ENCODE data around the gene PLEK2.

Gene PLEK2

GRCh38 chr14:67360470-67361206 lies 51.3 kb downstream of the PLEK2 start:
- no peak for DNase-seq (ENCODE audit: extremely low read depth, insufficient read length)
- H3K36me3 ChIP-seq (ENCODE audit: control insufficient read depth, insufficient read depth, low read length), result no peaks in the 10 kb centered on the region; the same call in none of the 2 replicates
- H3K4me3 ChIP-seq (replicated peaks; ENCODE audit: low read depth, low read length), result peak overlapping the region; percentile 98
- no peak for TF ChIP-seq CTCF (IDR thresholded peaks at IDR 0.05; ENCODE audit: insufficient read depth, low read length, poor library complexity, severe bottlenecking)
- no peaks in the 10 kb centered on the region for H3K27me3 ChIP-seq (replicated peaks; ENCODE audit: control insufficient read depth, insufficient read depth, low read length)

GRCh38 chr14:67359775-67360469 lies 52.0 kb downstream of the PLEK2 start, which contains the start of the genes ATP6V1D and EIF2S1:
ATP6V1D (minus strand) TSS chr14:67359804; CDS start chr14:67359698, 106 bp downstream.
EIF2S1 (plus strand) TSS chr14:67360328; CDS start chr14:67364768, 4,440 bp downstream.
- Histone ChIP-seq H3K27me3 (replicated peaks; ENCODE audit: control insufficient read depth, insufficient read depth, low read length) (no peaks in the 10 kb centered on the region), H3K36me3 (ENCODE audit: control insufficient read depth, insufficient read depth, low read length) (no peaks in the 10 kb centered on the region; the same call in 1 of the 2 replicates), H3K4me3 (replicated peaks; ENCODE audit: low read depth, low read length) (peak within 1 kb of the TSS; percentile 98)
- TF ChIP-seq CTCF (IDR thresholded peaks at IDR 0.05; ENCODE audit: insufficient read depth, low read length, poor library complexity, severe bottlenecking), result peak; percentile 97
- peak; percentile 100 for DNase-seq (ENCODE audit: extremely low read depth, insufficient read length)

- peak overlapping the region; percentile 68 for H3K4me3 ChIP-seq (replicated peaks; ENCODE audit: low read depth, low read length)
- TF ChIP-seq CTCF (IDR thresholded peaks at IDR 0.05; ENCODE audit: insufficient read depth, low read length, poor library complexity, severe bottlenecking), result no peak
- H3K36me3 ChIP-seq (ENCODE audit: control insufficient read depth, insufficient read depth, low read length), result no peaks in the 10 kb centered on the region
- DNase-seq (ENCODE audit: extremely low read depth, insufficient read length), result peak; percentile 3
- H3K27me3 ChIP-seq (replicated peaks; ENCODE audit: control insufficient read depth, insufficient read depth, low read length), result no peaks in the 10 kb centered on the region
These were observed 52.8 kb downstream of the PLEK2 start for GRCh38 chr14:67358924-67359774.

- no peaks in the 10 kb centered on the region for H3K27me3 ChIP-seq (replicated peaks; ENCODE audit: control insufficient read depth, insufficient read depth, low read length)
- no peak for DNase-seq (ENCODE audit: extremely low read depth, insufficient read length)
- H3K4me3 ChIP-seq (replicated peaks; ENCODE audit: low read depth, low read length), result peak overlapping the region; percentile 26
- TF ChIP-seq CTCF (IDR thresholded peaks at IDR 0.05; ENCODE audit: insufficient read depth, low read length, poor library complexity, severe bottlenecking), result no peak
- no peaks in the 10 kb centered on the region for H3K36me3 ChIP-seq (ENCODE audit: control insufficient read depth, insufficient read depth, low read length)
These were observed 54.0 kb downstream of the PLEK2 start for GRCh38 chr14:67357969-67358354.

- no peak for TF ChIP-seq CTCF (IDR thresholded peaks at IDR 0.05; ENCODE audit: insufficient read depth, low read length, poor library complexity, severe bottlenecking)
- peak overlapping the region; percentile 26 for H3K4me3 ChIP-seq (replicated peaks; ENCODE audit: low read depth, low read length)
- no peaks in the 10 kb centered on the region for H3K27me3 ChIP-seq (replicated peaks; ENCODE audit: control insufficient read depth, insufficient read depth, low read length)
- no peak for DNase-seq (ENCODE audit: extremely low read depth, insufficient read length)
- no peaks in the 10 kb centered on the region for H3K36me3 ChIP-seq (ENCODE audit: control insufficient read depth, insufficient read depth, low read length)
These were observed 54.6 kb downstream of the PLEK2 start for GRCh38 chr14:67357186-67357968.
